Right lobe of liver (tissue), 4 donors: ENCODE data around the gene TSHZ1.

ENCODE experiments used
- CTCF ChIP-seq, 4 donors: fragments of 200-600 bp in 3 of 4; fragments of 450-650 bp in 1 of 4; IDR thresholded peaks; one replicate each; pipeline versions ENCODE4 v1.5.1 to v1.8.0; 2016 to 2022; ENCODE audit warnings: antibody characterized with exemption in 4 of 4, mild to moderate bottlenecking in 2 of 4
- POLR2A ChIP-seq: fragments of 450-650 bp; IDR thresholded peaks from one replicate; pipeline ENCODE4 v1.6.1; 2017; ENCODE audit warnings: antibody characterized with exemption, mild to moderate bottlenecking
- donor health status: DM: no; HTN: no; CAD: no.
- donor health status: DM: no; HTN: no; CAD: no.
- donor health status: DM: no; HTN: yes; CAD: no.

DNA sequence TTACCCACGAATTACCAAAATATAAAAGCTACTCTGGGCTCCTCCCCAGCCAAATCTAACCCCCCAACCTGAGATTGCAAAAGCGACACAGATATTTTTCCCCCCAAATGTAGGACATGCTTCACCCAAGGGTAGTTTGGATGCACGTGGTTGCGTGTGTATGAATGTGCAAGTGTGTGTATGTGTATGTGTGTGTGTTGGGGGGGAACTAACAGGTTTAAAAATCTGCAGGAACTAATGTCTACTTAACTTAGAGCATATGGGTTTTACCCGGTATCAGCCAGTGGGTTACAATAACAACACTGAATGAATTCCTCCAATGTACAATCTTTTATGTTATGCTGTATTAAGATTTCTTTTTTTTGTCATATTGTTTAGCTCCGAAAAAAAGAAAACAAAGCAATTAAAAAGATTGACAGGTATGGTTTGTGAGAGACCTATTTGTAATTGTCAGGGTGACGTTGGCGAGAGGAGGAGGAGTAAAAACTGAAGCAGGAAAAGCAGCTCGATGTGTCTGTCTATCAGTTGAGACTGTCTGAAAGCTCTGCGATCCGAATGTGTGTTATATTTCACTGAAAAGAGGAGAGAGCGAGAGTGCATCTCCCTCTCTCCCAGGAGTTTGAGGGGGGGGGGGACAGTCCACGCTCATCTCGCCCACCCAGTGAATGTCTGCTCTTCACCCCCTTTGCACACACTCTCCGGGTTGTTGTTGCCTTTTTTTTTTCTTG, at the start of gene TSHZ1:
- TF ChIP-seq CTCF (IDR thresholded peaks at IDR 0.05), result no peak
- TF ChIP-seq POLR2A, result peak; percentile 91
